ENCODE measurements around the gene NAA20. TPM values are rescaled to one million over a fixed set of nuclear protein-coding genes. Genes with fewer than 3 reads are reported as not detected.

NAA20 gene
- total RNA-seq, 4 donors from 2014 or later = 18.1 to 27.2 (median 20.8) TPM

GRCh38 chr20:19987046-19987445 is 30.1 kb upstream of the NAA20 start:
- no peak overlapping the region for H3K4me3 ChIP-seq
- no peak for DNase-seq (ENCODE audit: low spot score in 2 of 2)
- no peaks in the 10 kb centered on the region for H3K9me3 ChIP-seq
- peaks cover 0 to 16% (median 0%) of the 10 kb centered on the region in 3 donors for H3K36me3 ChIP-seq
- 46 to 50% methylated on average over 4 of the region's 4 CpGs for WGBS, 2 donors
- no peaks in the 10 kb centered on the region for H3K27me3 ChIP-seq
- peaks cover 0 to 99% (median 24%) of the 10 kb centered on the region in 4 donors for H3K4me1 ChIP-seq
- H3K27ac ChIP-seq = peak overlapping the region in 3 of 4 donors; percentile 50 to 59 (median 55)
- no peak for TF ChIP-seq CTCF (IDR thresholded peaks at IDR 0.05)
- TF ChIP-seq EP300 (IDR thresholded peaks at IDR 0.05) = no peak
- no peak for TF ChIP-seq POLR2A (IDR thresholded peaks at IDR 0.05)

GRCh38 chr20:19990850-19991249 is 26.3 kb upstream of the NAA20 start:
- H3K36me3 ChIP-seq = peaks cover 0 to 20% (median 0%) of the 10 kb centered on the region in 3 donors
- H3K4me1 ChIP-seq = peaks cover 5 to 99% (median 36%) of the 10 kb centered on the region in 4 donors
- H3K4me3 ChIP-seq = no peak overlapping the region
- WGBS, 2 donors = 71 to 73% methylated on average over 5 of the region's 5 CpGs
- H3K9me3 ChIP-seq = no peaks in the 10 kb centered on the region
- no peaks in the 10 kb centered on the region for H3K27me3 ChIP-seq
- TF ChIP-seq CTCF (IDR thresholded peaks at IDR 0.05) = no peak
- no peak for TF ChIP-seq POLR2A (IDR thresholded peaks at IDR 0.05)
- no peak for TF ChIP-seq EP300 (IDR thresholded peaks at IDR 0.05)
- H3K27ac ChIP-seq = no peak overlapping the region
- DNase-seq (ENCODE audit: low spot score in 2 of 2) = no peak

GRCh38 chr20:19991308-19991707 is 25.9 kb upstream of the NAA20 start:
- WGBS, 2 donors = 24 to 32% methylated on average over 1 of the region's 1 CpG

GRCh38 chr20:19991854-19992253 is 25.3 kb upstream of the NAA20 start:
- peaks cover 0 to 30% (median 0%) of the 10 kb centered on the region in 3 donors for H3K36me3 ChIP-seq
- 77 to 82% methylated on average over 2 of the region's 2 CpGs for WGBS, 2 donors

More at GRCh38 chr20:19991308-19991707, 25.9 kb upstream of the NAA20 start:
- H3K27ac ChIP-seq = no peak overlapping the region
- DNase-seq (ENCODE audit: low spot score in 2 of 2) = no peak
- H3K4me1 ChIP-seq = peaks cover 5 to 97% (median 33%) of the 10 kb centered on the region in 4 donors
- H3K27me3 ChIP-seq = no peaks in the 10 kb centered on the region
- TF ChIP-seq POLR2A (IDR thresholded peaks at IDR 0.05) = no peak
- no peak for TF ChIP-seq CTCF (IDR thresholded peaks at IDR 0.05)
- no peak for TF ChIP-seq EP300 (IDR thresholded peaks at IDR 0.05)
- H3K9me3 ChIP-seq = no peaks in the 10 kb centered on the region
- H3K36me3 ChIP-seq = peaks cover 0 to 24% (median 0%) of the 10 kb centered on the region in 3 donors
- no peak overlapping the region for H3K4me3 ChIP-seq

GRCh38 chr20:19992996-19993908 is 23.9 kb upstream of the NAA20 start:
- H3K4me1 ChIP-seq = peaks cover 5 to 91% (median 26%) of the 10 kb centered on the region in 4 donors
- H3K27ac ChIP-seq = peak overlapping the region; percentile 2 to 85 (median 46)
- H3K27me3 ChIP-seq = no peaks in the 10 kb centered on the region
- no peak for DNase-seq (ENCODE audit: low spot score in 2 of 2)
- peaks cover 0 to 44% (median 0%) of the 10 kb centered on the region in 3 donors for H3K36me3 ChIP-seq
- H3K9me3 ChIP-seq = no peaks in the 10 kb centered on the region
- H3K4me3 ChIP-seq = no peak overlapping the region
- WGBS, 2 donors = 44 to 50% methylated on average over 14 of the region's 14 CpGs
- TF ChIP-seq EP300 (IDR thresholded peaks at IDR 0.05) (no peak), POLR2A (IDR thresholded peaks at IDR 0.05) (no peak), CTCF (IDR thresholded peaks at IDR 0.05) (no peak)

More at GRCh38 chr20:19991854-19992253, 25.3 kb upstream of the NAA20 start:
- peaks cover 5 to 97% (median 30%) of the 10 kb centered on the region in 4 donors for H3K4me1 ChIP-seq
- no peak overlapping the region for H3K27ac ChIP-seq
- no peak for DNase-seq (ENCODE audit: low spot score in 2 of 2)
- TF ChIP-seq EP300 (IDR thresholded peaks at IDR 0.05) = no peak
- no peaks in the 10 kb centered on the region for H3K9me3 ChIP-seq
- H3K27me3 ChIP-seq = no peaks in the 10 kb centered on the region
- no peak overlapping the region for H3K4me3 ChIP-seq

Measured in tibial nerve (tissue), 4 donors.